Measurements from ENCODE around the gene LMO1.

- TF ChIP-seq POLR2A (IDR thresholded peaks at IDR 0.05): no peak
- TF ChIP-seq, protein P1, sequence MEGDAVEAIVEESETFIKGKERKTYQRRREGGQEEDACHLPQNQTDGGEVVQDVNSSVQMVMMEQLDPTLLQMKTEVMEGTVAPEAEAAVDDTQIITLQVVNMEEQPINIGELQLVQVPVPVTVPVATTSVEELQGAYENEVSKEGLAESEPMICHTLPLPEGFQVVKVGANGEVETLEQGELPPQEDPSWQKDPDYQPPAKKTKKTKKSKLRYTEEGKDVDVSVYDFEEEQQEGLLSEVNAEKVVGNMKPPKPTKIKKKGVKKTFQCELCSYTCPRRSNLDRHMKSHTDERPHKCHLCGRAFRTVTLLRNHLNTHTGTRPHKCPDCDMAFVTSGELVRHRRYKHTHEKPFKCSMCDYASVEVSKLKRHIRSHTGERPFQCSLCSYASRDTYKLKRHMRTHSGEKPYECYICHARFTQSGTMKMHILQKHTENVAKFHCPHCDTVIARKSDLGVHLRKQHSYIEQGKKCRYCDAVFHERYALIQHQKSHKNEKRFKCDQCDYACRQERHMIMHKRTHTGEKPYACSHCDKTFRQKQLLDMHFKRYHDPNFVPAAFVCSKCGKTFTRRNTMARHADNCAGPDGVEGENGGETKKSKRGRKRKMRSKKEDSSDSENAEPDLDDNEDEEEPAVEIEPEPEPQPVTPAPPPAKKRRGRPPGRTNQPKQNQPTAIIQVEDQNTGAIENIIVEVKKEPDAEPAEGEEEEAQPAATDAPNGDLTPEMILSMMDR (IDR thresholded peaks at IDR 0.05): no peak
Observed at GRCh38 chr11:8183111-8183510, 80.6 kb downstream of the LMO1 start.
